ENCODE data around the gene MOB2.
"Not testable (repeated sequence)": the region's sequence is repeated elsewhere in the genome, so short reads cannot be mapped to it uniquely, and the experiment has no call there.

DNA sequence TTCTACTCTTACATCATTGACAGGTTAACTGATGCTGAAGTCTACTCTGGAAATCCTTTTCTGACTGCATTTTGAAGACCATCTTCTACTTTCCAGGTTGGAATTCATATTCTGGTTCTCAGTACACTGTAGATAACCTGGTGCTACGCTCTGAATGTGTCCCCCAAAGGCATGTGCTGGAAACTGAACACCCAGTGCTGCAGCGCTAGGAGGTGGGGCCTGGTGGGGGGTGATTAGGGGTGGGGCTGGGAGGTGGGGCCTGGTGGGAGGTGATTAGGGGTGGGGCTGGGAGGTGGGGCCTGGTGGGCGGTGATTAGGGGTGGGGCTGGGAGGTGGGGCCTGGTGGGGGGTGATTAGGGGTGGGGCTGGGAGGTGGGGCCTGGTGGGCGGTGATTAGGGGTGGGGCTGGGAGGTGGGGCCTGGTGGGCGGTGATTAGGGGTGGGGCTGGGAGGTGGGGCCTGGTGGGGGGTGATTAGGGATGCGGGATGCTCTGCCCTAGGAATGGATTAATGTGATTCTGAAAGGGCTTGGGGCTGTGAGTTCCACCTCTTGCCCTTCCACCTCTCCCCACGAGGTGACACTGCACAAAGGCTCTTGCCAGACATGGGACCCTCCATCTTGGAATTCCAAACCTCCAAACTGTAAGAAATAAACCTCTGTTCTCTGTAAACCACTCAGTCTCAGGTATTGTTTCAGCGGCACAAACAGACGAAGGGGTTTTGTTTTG lies 26.1 kb upstream of the MOB2 start:
- TF ChIP-seq, protein P1, sequence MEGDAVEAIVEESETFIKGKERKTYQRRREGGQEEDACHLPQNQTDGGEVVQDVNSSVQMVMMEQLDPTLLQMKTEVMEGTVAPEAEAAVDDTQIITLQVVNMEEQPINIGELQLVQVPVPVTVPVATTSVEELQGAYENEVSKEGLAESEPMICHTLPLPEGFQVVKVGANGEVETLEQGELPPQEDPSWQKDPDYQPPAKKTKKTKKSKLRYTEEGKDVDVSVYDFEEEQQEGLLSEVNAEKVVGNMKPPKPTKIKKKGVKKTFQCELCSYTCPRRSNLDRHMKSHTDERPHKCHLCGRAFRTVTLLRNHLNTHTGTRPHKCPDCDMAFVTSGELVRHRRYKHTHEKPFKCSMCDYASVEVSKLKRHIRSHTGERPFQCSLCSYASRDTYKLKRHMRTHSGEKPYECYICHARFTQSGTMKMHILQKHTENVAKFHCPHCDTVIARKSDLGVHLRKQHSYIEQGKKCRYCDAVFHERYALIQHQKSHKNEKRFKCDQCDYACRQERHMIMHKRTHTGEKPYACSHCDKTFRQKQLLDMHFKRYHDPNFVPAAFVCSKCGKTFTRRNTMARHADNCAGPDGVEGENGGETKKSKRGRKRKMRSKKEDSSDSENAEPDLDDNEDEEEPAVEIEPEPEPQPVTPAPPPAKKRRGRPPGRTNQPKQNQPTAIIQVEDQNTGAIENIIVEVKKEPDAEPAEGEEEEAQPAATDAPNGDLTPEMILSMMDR (conservative IDR thresholded peaks at IDR 0.05 in 1 of 2, IDR thresholded peaks at IDR 0.05 in 1 of 2; ENCODE audit: low read depth in 1 of 2, low read length in 2 of 2), result not testable (repeated sequence)
- not testable (repeated sequence) for TF ChIP-seq EZH2 (IDR thresholded peaks at IDR 0.05; ENCODE audit: low read length, missing control alignments)
